ENCODE measurements around the gene GLDN.
A peak's percentile ranks its signal among the peaks of the same experiment; 100 is the strongest.

Gene GLDN

GRCh38 chr15:51365417-51365816 lies 24.0 kb downstream of the GLDN start:
- H3K4me2 ChIP-seq: no peak overlapping the region
- H3K4me1 ChIP-seq: peaks cover 0 to 6% (median 0%) of the 10 kb centered on the region in 10 experiments; a peak in 3 of 20 replicates
- no peaks in the 10 kb centered on the region for H3K36me3 ChIP-seq
- no peak for TF ChIP-seq Cebpa-rat (IDR thresholded peaks at IDR 0.05)
- no peaks in the 10 kb centered on the region for H3K9me3 ChIP-seq (replicated peaks in 1 of 11)
- no peak overlapping the region for H3K9ac ChIP-seq
- no peaks in the 10 kb centered on the region for H4K20me1 ChIP-seq
- no peak overlapping the region for H3K27ac ChIP-seq
- H3K27me3 ChIP-seq: no peaks in the 10 kb centered on the region
- no peak overlapping the region for H3K4me3 ChIP-seq

GRCh38 chr15:51366071-51366470 lies 24.6 kb downstream of the GLDN start:
- Histone ChIP-seq H3K4me1 (peaks cover 0 to 6% (median 0%) of the 10 kb centered on the region in 10 experiments; a peak in 3 of 20 replicates), H4K20me1 (no peaks in the 10 kb centered on the region), H3K9me3 (replicated peaks in 1 of 11) (no peaks in the 10 kb centered on the region), H3K9ac (no peak overlapping the region), H3K27me3 (no peaks in the 10 kb centered on the region), H3K4me3 (no peak overlapping the region), H3K4me2 (no peak overlapping the region), H3K27ac (no peak overlapping the region), H3K36me3 (no peaks in the 10 kb centered on the region)
- TF ChIP-seq Cebpa-rat (IDR thresholded peaks at IDR 0.05): no peak

- H3K27ac ChIP-seq: no peak overlapping the region
- no peaks in the 10 kb centered on the region for H3K9me3 ChIP-seq (replicated peaks in 1 of 11)
- H4K20me1 ChIP-seq: no peaks in the 10 kb centered on the region
- 0 out of 22 replicates have a peak overlapping the region, but pooled peaks of 1 of the 11 experiments have one; percentile 3 for H3K4me2 ChIP-seq
- peaks cover 0 to 6% (median 0%) of the 10 kb centered on the region in 10 experiments; a peak in 3 of 20 replicates for H3K4me1 ChIP-seq
- H3K27me3 ChIP-seq: no peaks in the 10 kb centered on the region
- no peaks in the 10 kb centered on the region for H3K36me3 ChIP-seq
- no peak for TF ChIP-seq Cebpa-rat (IDR thresholded peaks at IDR 0.05)
- no peak overlapping the region for H3K9ac ChIP-seq
- no peak overlapping the region for H3K4me3 ChIP-seq
Measured at GRCh38 chr15:51366920-51367319, 25.5 kb downstream of the GLDN start.

GRCh38 chr15:51367322-51367976 lies 26.0 kb downstream of the GLDN start:
- H3K4me2 ChIP-seq: no peak overlapping the region

GRCh38 chr15:51368307-51368706 lies 26.9 kb downstream of the GLDN start:
- Histone ChIP-seq H3K4me1 (peaks cover 0 to 6% (median 0%) of the 10 kb centered on the region in 10 experiments; a peak in 3 of 20 replicates), H3K36me3 (no peaks in the 10 kb centered on the region), H3K27ac (no peak overlapping the region), H4K20me1 (no peaks in the 10 kb centered on the region), H3K9ac (no peak overlapping the region), H3K9me3 (replicated peaks in 1 of 11) (no peaks in the 10 kb centered on the region), H3K4me2 (no peak overlapping the region), H3K4me3 (no peak overlapping the region), H3K27me3 (no peaks in the 10 kb centered on the region)
- no peak for TF ChIP-seq Cebpa-rat (IDR thresholded peaks at IDR 0.05)

More at GRCh38 chr15:51367322-51367976, 26.0 kb downstream of the GLDN start:
- TF ChIP-seq Cebpa-rat (IDR thresholded peaks at IDR 0.05): no peak
- Histone ChIP-seq H4K20me1 (no peaks in the 10 kb centered on the region), H3K4me1 (peaks cover 0 to 6% (median 0%) of the 10 kb centered on the region in 10 experiments; a peak in 3 of 20 replicates), H3K27me3 (no peaks in the 10 kb centered on the region), H3K27ac (no peak overlapping the region), H3K9ac (no peak overlapping the region), H3K9me3 (replicated peaks in 1 of 11) (no peaks in the 10 kb centered on the region), H3K36me3 (no peaks in the 10 kb centered on the region), H3K4me3 (no peak overlapping the region)

- no peak overlapping the region for H3K27ac ChIP-seq
- H3K4me3 ChIP-seq: no peak overlapping the region
- no peaks in the 10 kb centered on the region for H3K9me3 ChIP-seq (replicated peaks in 1 of 11)
- H3K27me3 ChIP-seq: no peaks in the 10 kb centered on the region
- H4K20me1 ChIP-seq: no peaks in the 10 kb centered on the region
- H3K9ac ChIP-seq: no peak overlapping the region
- no peak overlapping the region for H3K4me2 ChIP-seq
- H3K4me1 ChIP-seq: peaks cover 0 to 6% (median 0%) of the 10 kb centered on the region in 10 experiments; a peak in 3 of 20 replicates
- no peak for TF ChIP-seq Cebpa-rat (IDR thresholded peaks at IDR 0.05)
- no peaks in the 10 kb centered on the region for H3K36me3 ChIP-seq
Measured at GRCh38 chr15:51368751-51369450, 27.4 kb downstream of the GLDN start.

- peaks cover 0 to 6% (median 0%) of the 10 kb centered on the region in 10 experiments; a peak in 3 of 20 replicates for H3K4me1 ChIP-seq
- no peak overlapping the region for H3K4me2 ChIP-seq
- no peak overlapping the region for H3K27ac ChIP-seq
- H3K9me3 ChIP-seq (replicated peaks in 1 of 11): no peaks in the 10 kb centered on the region
- H3K4me3 ChIP-seq: no peak overlapping the region
- TF ChIP-seq Cebpa-rat (IDR thresholded peaks at IDR 0.05): no peak
- H3K27me3 ChIP-seq: no peaks in the 10 kb centered on the region
- H3K36me3 ChIP-seq: no peaks in the 10 kb centered on the region
- H4K20me1 ChIP-seq: no peaks in the 10 kb centered on the region
- H3K9ac ChIP-seq: no peak overlapping the region
Measured at GRCh38 chr15:51369451-51369761, 28.0 kb downstream of the GLDN start.

- Histone ChIP-seq H3K4me3 (no peak overlapping the region), H3K9ac (no peak overlapping the region), H4K20me1 (no peaks in the 10 kb centered on the region), H3K4me2 (no peak overlapping the region), H3K9me3 (replicated peaks in 1 of 11) (no peaks in the 10 kb centered on the region), H3K27ac (no peak overlapping the region), H3K4me1 (no peaks in the 10 kb centered on the region), H3K27me3 (no peaks in the 10 kb centered on the region), H3K36me3 (no peaks in the 10 kb centered on the region)
- TF ChIP-seq Cebpa-rat (IDR thresholded peaks at IDR 0.05): no peak
Measured at GRCh38 chr15:51371266-51371665, 29.8 kb downstream of the GLDN start.

GRCh38 chr15:51374131-51374530 lies 32.7 kb downstream of the GLDN start:
- no peak overlapping the region for H3K9ac ChIP-seq
- H3K27me3 ChIP-seq: no peaks in the 10 kb centered on the region
- no peak overlapping the region for H3K27ac ChIP-seq
- no peak overlapping the region for H3K4me3 ChIP-seq
- H3K4me2 ChIP-seq: no peak overlapping the region
- TF ChIP-seq Cebpa-rat (IDR thresholded peaks at IDR 0.05): no peak
- no peaks in the 10 kb centered on the region for H3K4me1 ChIP-seq
- H4K20me1 ChIP-seq: no peaks in the 10 kb centered on the region
- no peaks in the 10 kb centered on the region for H3K36me3 ChIP-seq
- H3K9me3 ChIP-seq (replicated peaks in 1 of 11): no peaks in the 10 kb centered on the region
